HG03469 (cell line): ENCODE data around the gene ASXL1.

Experiments used
- ATAC-seq: cut with Tn5 transposase; IDR thresholded peaks from one replicate; pipeline ENCODE4 v1.9.1; 2021; ENCODE audit warnings: mild to moderate bottlenecking, moderate library complexity, moderate number of reproducible peaks; ENCODE audit not compliant: unreplicated experiment

The ASXL1 gene

DNA sequence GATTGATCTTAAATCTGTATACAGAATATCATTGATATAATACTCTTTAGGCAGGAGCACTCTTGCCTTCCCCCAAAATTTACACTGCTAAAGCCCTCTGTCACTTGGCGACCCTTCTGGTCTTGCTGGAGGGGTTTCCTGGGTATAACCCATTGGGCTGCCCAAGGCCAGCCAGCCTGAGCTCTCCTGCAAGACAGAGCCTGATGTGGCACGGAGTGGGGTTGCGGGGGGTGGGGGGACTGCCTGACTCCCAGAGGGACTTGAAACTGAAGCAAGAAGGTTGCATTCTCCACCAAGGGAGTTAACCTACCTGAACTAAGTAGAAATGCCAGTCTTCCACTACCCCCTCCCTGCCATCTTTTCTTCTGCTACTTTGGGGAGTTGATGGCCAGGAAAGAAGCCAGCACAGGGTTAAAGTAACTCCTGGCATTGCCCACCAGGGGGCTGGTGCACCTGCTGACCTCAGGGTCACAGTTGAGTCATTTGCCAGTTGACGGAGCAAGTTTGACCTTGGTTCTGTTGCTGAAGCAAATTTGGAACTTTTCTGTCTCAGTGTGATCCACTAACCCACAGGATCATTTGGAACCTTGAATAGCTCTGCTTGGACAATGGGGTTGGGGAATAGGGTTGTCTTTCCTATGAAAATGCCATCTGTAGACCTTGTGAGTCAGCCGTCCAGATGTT lies 79.4 kb downstream of the ASXL1 start:
- no peak for ATAC-seq

GRCh38 chr20:32438331-32438858 lies 80.3 kb downstream of the ASXL1 start:
- no peak for ATAC-seq

DNA sequence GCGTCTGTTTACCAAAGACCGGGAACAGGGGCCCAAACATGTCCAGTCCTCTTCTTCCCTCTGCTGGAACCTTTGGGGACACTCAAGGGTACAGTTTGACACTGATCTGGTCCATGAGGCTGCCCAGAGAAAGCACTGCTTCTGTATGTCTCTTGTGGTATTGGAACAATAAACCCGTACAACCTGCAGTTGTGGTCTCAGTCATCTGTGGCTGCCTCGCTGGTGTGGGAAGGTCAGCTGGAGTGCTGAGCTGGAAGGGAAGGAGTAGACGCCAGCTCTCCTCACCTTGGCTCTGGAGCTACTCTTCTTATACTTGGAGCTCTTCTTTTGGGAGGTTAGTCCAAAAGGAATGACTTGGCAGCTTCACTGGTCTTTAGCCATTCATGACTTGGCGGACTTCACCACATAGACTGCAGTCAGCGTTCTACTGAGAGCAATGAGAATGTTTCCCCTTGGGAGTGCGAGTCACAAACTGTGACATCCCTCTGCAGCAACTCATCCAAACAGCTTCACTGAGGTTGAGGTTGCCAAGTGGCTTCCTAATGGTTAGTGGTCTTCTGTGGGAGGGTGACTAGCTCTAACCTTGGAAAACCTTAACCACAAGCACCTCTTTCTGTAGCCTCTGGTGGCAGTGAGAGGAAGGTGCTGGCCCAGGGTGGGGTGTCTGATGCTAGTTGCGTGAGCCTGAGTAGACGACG lies 81.2 kb downstream of the ASXL1 start:
- no peak for ATAC-seq

DNA sequence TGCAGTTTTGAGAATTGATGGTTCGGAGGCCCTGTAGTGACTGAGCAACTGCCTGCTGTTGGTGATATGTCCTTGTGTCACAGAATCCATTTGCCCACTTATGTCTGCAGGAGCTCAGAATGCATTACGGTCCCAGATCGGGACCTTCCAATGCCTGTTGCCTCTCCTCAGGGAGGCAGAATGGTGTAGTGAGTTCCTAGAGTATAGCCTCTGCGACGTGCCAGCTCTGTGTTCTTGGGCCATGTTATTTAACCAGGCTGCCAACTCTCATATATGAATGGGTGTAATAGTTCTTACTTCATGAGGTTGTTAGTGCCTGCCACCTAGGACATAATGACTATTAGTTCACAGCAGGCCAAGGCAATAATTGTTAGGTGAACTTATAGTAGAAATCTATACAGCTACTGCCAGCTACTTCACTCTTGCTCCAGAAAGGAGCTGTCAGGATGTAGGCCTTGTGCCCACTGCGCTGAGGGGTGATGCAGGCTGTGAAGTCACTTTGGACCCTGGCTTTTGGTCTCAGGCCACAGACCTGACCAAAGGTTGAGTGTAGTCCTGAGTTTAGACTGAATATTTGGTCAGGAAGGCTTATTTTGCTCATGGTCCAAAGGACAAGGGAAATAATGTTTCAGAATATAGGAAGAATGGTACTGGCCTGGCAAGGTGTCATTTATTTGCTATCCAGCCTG lies 82.1 kb downstream of the ASXL1 start:
- no peak for ATAC-seq

- ATAC-seq = no peak
Measured at GRCh38 chr20:32440758-32441078, 82.6 kb downstream of the ASXL1 start.

DNA sequence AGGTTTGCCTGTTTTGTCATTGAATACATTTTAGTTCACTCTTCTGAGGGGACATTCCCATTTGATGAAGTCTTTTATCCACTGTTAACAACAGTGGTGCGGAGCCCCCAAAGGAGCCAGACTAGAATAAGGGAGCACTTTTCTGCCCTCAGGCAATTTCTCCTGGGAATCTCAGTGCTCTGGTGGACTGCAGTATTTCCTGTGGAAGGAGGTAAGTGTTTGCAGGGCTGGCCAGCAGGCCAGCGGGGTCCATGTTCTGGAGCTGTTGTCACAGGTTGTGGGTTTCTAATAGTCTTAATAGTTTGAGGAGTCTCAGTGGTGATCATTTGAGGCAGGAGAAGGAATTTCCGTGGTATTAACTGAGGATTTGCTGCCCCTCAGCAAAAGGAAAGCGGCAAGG lies 83.5 kb downstream of the ASXL1 start:
- no peak for ATAC-seq

GRCh38 chr20:32442630-32443373 lies 84.7 kb downstream of the ASXL1 start:
- no peak for ATAC-seq

DNA sequence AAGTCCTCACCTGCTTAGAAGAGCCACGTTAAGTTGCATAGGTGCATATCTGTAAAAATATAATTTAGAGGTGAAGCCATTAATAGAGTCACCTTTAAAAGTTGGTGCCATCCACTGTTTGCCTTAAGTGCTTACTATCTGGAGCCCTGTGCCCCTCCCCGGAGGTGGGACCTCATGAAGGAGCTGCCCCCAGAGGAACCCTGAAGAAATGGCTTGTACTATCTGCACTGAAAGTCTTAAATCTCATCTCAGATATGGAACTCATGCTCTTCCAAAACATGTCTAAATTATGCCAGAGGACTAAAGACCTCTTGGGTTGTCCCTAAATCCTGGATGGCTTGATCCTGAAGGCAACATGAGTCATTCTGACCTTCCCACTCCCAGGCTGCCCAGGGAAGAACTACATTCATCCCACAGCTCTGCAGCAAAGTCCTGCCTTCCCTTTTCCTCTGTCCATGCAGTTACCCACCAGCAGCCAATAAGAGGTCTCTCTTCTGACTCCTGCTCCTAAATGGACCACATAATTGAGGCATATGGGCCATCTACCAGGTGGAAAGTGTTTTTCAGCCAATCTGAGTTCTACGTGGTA lies 85.3 kb downstream of the ASXL1 start:
- ATAC-seq = no peak

GRCh38 chr20:32444474-32445220 lies 86.5 kb downstream of the ASXL1 start:
- no peak for ATAC-seq

DNA sequence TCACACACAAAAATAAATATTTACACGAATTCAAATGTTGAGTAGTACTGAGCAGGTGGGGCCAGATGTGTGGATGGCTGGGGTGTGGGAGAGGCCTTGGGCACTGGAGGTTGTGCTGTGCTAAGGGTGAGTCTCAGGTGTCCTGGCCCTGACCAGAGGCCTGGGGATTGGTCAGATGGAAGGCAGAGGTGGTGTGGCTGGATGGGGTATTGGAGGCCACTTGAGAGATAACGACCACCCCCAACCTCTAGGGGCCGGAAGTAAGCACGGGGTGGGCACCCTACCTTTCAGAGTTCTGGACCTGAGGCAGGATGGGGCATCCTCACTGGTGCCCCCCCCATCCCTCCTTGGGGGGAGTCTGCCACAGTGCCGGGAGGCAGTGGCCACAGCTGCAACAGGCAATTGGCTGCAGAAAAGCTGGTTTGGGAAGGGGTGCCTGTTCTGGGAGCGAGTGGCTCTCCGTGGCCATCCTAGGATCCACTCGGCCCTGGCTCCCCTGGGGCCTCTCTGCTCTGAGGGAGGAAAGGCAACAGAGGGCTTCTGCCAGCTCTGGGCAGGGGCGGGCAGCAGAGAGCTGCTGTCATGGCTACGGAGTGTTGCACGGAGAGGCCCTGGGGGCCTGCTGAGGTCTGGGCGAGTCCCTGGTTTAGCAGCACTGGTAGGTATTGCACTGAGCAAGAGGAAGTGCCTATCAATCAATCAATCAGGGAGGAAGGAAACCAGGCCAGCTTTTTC lies 87.6 kb downstream of the ASXL1 start:
- no peak for ATAC-seq

- no peak for ATAC-seq
Measured at GRCh38 chr20:32446301-32447100, 88.4 kb downstream of the ASXL1 start.

DNA sequence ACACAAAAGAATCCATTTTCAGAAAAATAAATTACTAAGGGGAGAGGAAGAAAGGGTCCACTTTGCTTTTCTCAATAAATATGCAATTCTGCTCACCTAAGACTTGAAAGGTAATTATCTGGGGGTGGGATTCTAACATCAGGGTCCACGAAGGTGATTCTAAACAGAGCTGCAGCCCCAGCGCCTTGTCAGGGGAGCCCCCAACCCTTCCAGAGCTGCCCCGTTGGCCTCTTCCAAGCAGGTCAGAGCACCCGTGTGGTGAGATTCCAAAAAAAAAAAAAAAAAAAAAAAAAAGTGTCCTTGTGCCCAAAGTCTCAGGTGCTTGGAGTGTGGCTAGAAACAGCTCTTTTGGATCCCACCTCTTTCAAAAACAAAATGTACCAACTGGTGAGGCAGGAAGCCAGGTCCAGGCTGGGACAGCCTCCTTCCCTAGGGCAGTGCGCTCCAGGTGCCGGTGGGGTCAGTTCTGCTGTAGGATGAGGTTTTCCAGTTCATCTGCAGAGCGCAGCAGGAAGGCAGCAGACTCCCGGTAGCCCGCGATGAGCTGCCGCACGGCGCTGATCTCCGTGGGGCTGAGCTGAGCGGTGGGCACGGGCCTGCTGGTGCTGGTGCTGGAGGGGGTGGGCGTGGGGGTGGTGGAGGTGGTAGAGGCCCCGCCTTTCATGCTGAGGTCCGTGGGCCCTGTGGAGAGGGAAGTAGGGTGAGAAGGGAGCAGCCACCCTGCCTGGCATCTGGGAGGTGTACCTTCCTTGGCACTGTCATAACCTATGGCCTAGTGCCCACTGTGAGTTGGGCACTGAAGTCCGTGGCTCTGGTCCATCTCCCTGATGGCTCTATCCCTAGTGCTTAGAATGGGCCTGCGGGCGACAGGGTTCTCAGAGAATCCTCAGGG lies 89.3 kb downstream of the ASXL1 start:
- ATAC-seq = no peak

- no peak for ATAC-seq
Measured at GRCh38 chr20:32448306-32449056, 90.3 kb downstream of the ASXL1 start.

DNA sequence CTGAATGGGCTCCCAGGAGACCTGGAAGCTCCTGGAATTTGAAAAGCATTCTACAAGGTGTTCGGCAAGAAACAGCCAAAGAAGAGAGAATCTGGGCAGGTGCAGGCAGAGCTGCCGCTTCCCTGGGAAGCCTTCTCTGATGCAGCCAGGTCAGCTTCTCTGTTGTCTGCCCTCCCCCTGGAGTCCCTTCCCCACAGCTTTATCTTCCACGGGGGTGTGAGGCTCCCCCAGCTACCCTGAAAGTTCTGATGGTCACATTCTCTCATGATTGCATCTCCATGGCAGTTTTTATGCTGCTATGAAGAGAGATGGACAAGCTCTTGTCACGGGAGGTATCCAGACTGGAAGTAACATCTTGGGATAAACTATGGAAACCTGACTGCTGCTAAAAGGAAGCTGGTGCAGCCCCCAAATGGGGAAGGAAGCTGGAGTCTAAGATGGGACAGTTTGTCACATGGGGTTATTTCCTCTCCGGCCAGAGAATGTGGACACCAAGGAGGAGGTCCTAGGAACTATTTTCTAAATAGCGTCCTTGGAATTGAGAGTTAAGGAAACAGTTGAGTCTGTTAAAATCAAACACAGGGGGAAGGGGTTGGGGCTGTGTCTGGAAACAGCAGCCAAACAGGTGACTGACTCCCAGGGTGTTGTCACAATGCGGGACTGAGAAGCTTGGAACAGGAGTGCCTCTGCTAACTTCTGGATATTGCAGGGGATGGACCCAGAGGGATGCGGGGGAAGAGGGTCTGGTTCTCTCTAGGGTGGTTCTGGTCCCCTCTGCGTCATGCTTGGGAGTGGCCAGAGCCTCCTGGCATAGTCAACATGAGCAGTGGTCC lies 91.1 kb downstream of the ASXL1 start:
- no peak for ATAC-seq

- no peak for ATAC-seq
Measured at GRCh38 chr20:32449890-32450401, 91.8 kb downstream of the ASXL1 start.
